HepG2 (cell line): Measurements from ENCODE around the gene ABCG2. TPM values are rescaled to one million over a fixed set of nuclear protein-coding genes. Genes with fewer than 3 reads are reported as not detected.

Experiments used
- ATAC-seq: fragments of 200-7000 bp; cut with Tn5 transposase; 3 replicates; pipeline ENCODE4 v1.9.1; 2020; ENCODE audit warnings: mild to moderate bottlenecking, moderate library complexity
- BruUV-seq: library from RNA; stranded (reverse); fragments of 400-500 nt; replicated peaks from 2 replicates; lab custom pipeline; 2021; lab: Mats Ljungman, UMichigan
- CTCF ChIA-PET: fragments of 300-600 bp; formaldehyde crosslinking; extraction: SDS; loops from one replicate; lab custom pipeline; 2021; ENCODE audit warnings: low total read pairs, inconsistent platforms, low intra/inter-chr PET ratio; lab: Yijun Ruan, JAX
- POLR2A ChIA-PET: fragments of 350-600 bp; sonication (Branson Sonifier 250); formaldehyde crosslinking; loops from one replicate; lab custom pipeline; 2020; ENCODE audit warnings: antibody characterized with exemption, inconsistent platforms; lab: Yijun Ruan, JAX
- DNase-seq: peaks from one replicate; pipeline ENCODE4 v3.0.0-alpha.2; 2015; ENCODE audit warnings: low spot score
- FAIRE-seq: peaks from 3 replicates; lab custom pipeline; 2011; peaks lifted over from hg19 to GRCh38; lab: Jason Lieb, UNC
- H2AFZ ChIP-seq: one replicate; pipeline ENCODE4 v1.6.1; 2011; ENCODE audit warnings: low read length, inconsistent platforms
- H3K27ac ChIP-seq: fragments of 300-600 bp; 3 replicates; pipeline ENCODE4 v1.8.0; 2011; ENCODE audit warnings: mixed run types, mild to moderate bottlenecking, mixed read lengths, low read length, inconsistent platforms; ENCODE audit not compliant: insufficient read depth; ENCODE audit errors: extremely low read length
- H3K27me3 ChIP-seq, 2 experiments: fragments of 200-600 bp in 1 of 2; 2 replicates in 1 of 2; 3 replicates in 1 of 2; pipeline versions ENCODE4 v1.6.0 to v1.8.0; 2011; ENCODE audit warnings: low read length in 2 of 2, mild to moderate bottlenecking in 2 of 2, moderate library complexity in 2 of 2, inconsistent platforms in 1 of 2; ENCODE audit not compliant: insufficient read depth in 2 of 2, control insufficient read depth in 1 of 2
- H3K36me3 ChIP-seq, 2 experiments: fragments of 200-600 bp in 1 of 2; replicated peaks in 1 of 2; 2 replicates in 1 of 2; 3 replicates in 1 of 2; pipeline versions ENCODE4 v1.5.1 to v1.8.0; 2011; ENCODE audit warnings: low read length in 2 of 2, inconsistent platforms in 1 of 2; ENCODE audit not compliant: insufficient read depth in 2 of 2, control insufficient read depth in 1 of 2
- H3K4me1 ChIP-seq: 2 replicates; pipeline ENCODE4 v1.5.1; 2012; ENCODE audit warnings: low read length, inconsistent platforms; ENCODE audit not compliant: insufficient read depth
- H3K4me2 ChIP-seq: 2 replicates; pipeline ENCODE4 v1.6.0; 2011; ENCODE audit warnings: low read depth, low read length, inconsistent platforms
- H3K4me3 ChIP-seq, 3 experiments: fragments of 200-600 bp in 1 of 3; sonication (generic), shearing (Covaris generic) in 1 of 3; replicated peaks in 1 of 3; 2 replicates each; pipeline ENCODE4 v1.5.1; 2011 to 2016; ENCODE audit warnings: low read length in 3 of 3, inconsistent platforms in 2 of 3, low read depth in 2 of 3, mild to moderate bottlenecking in 2 of 3, control low read depth in 1 of 3, mixed read lengths in 1 of 3; ENCODE audit not compliant: insufficient read depth in 1 of 3
- H3K79me2 ChIP-seq: one replicate; pipeline ENCODE4 v1.6.1; 2011; ENCODE audit warnings: low read length, inconsistent platforms; ENCODE audit not compliant: insufficient read depth
- H3K9ac ChIP-seq: 2 replicates; pipeline ENCODE4 v1.6.0; 2011; ENCODE audit warnings: mild to moderate bottlenecking, low read depth, low read length, inconsistent platforms; ENCODE audit not compliant: insufficient read depth
- H3K9me3 ChIP-seq: 2 replicates; pipeline ENCODE4 v1.5.1; 2012; ENCODE audit warnings: mild to moderate bottlenecking, low read length
- H4K20me1 ChIP-seq: 2 replicates; pipeline ENCODE4 v1.6.0; 2011; ENCODE audit warnings: inconsistent platforms, mild to moderate bottlenecking, low read length, moderate library complexity; ENCODE audit not compliant: insufficient read depth
- CENPX ChIP-seq: sonication (generic); formaldehyde crosslinking; IDR thresholded peaks from 2 replicates; pipeline ENCODE4 v1.9.0; 2021; ENCODE audit warnings: mild to moderate bottlenecking, missing genetic modification reagents, moderate library complexity
- FOXA1 ChIP-seq, 2 experiments: fragments of 450-650 bp in 1 of 2; sonication (generic) in 1 of 2; formaldehyde crosslinking in 1 of 2; IDR thresholded peaks; 2 replicates each; pipeline versions ENCODE4 v1.4.0 to v1.6.1; 2016 to 2020; ENCODE audit warnings: missing genetic modification reagents in 1 of 2
- GABPA ChIP-seq, 2 experiments: IDR thresholded peaks; 2 replicates each; pipeline ENCODE4 v1.6.1; 2011 to 2016; ENCODE audit warnings: low read depth in 2 of 2, low read length in 1 of 2, missing biosample characterization in 1 of 2, missing genetic modification characterization in 1 of 2
- KDM1A ChIP-seq: IDR thresholded peaks from 2 replicates; pipeline ENCODE4 v1.6.1; 2016; ENCODE audit warnings: missing compliant biosample characterization
- MTF2 ChIP-seq: sonication (generic); formaldehyde crosslinking; IDR thresholded peaks from 2 replicates; pipeline ENCODE4 v1.5.0; 2020; ENCODE audit warnings: missing genetic modification reagents, borderline replicate concordance
- RBAK ChIP-seq: sonication (generic); formaldehyde crosslinking; IDR thresholded peaks from 2 replicates; pipeline ENCODE4 v1.5.1; 2020; ENCODE audit warnings: mild to moderate bottlenecking, missing genetic modification reagents
- SETDB1 ChIP-seq: sonication (generic); formaldehyde crosslinking; IDR thresholded peaks from 2 replicates; pipeline ENCODE4 v1.5.1; 2020; ENCODE audit warnings: missing genetic modification reagents, mild to moderate bottlenecking, borderline replicate concordance
- SOX6 ChIP-seq, 2 experiments: fragments of 450-650 bp in 1 of 2; sonication (generic) in 1 of 2; formaldehyde crosslinking in 1 of 2; IDR thresholded peaks; 2 replicates each; pipeline versions ENCODE4 v1.4.0 to v1.6.1; 2017 to 2020; ENCODE audit warnings: antibody characterized with exemption in 1 of 2, mild to moderate bottlenecking in 1 of 2, missing genetic modification reagents in 1 of 2
- ZMYM4 ChIP-seq: sonication (generic); formaldehyde crosslinking; IDR thresholded peaks from 2 replicates; pipeline ENCODE4 v1.8.1; 2023; ENCODE audit warnings: mild to moderate bottlenecking, missing genetic modification reagents
- ZNF253 ChIP-seq: sonication (generic); formaldehyde crosslinking; IDR thresholded peaks from 2 replicates; pipeline ENCODE4 v1.8.0; 2022; ENCODE audit warnings: mild to moderate bottlenecking, missing genetic modification reagents, borderline replicate concordance
- ZNF296 ChIP-seq: sonication (generic); formaldehyde crosslinking; conservative IDR thresholded peaks from 2 replicates; pipeline ENCODE4 v1.5.0; 2020; ENCODE audit warnings: mild to moderate bottlenecking, missing genetic modification reagents
- ZNF639 ChIP-seq: conservative IDR thresholded peaks from 2 replicates; pipeline ENCODE4 v1.6.1; 2018; ENCODE audit warnings: missing genetic modification reagents
- ZNF7 ChIP-seq: IDR thresholded peaks from 2 replicates; pipeline ENCODE4 v1.6.1; 2016; ENCODE audit warnings: missing biosample characterization, missing genetic modification reagents
- ZNF766 ChIP-seq: sonication (generic); formaldehyde crosslinking; IDR thresholded peaks from 2 replicates; pipeline ENCODE4 v1.5.0; 2020; ENCODE audit warnings: missing genetic modification reagents, borderline replicate concordance
- ZNF772 ChIP-seq: sonication (generic); formaldehyde crosslinking; IDR thresholded peaks from 2 replicates; pipeline ENCODE4 v1.5.0; 2020; ENCODE audit warnings: mild to moderate bottlenecking, missing genetic modification reagents
- WGBS: methylation state at CpG from one replicate; pipeline ENCODE4 v1.1.6; 2017; ENCODE audit warnings: low lambda C conversion rate; 5-methylcytosine and 5-hydroxymethylcytosine counted together
- in situ Hi-C: cut with HindIII; loops from 2 replicates; pipeline ENCODE4 v1.10.0; 2017; ENCODE audit warnings: low pct_unique_long_range_greater_than_20kb; ENCODE audit not compliant: extremely low pct_ligation_motif_present
- intact Hi-C: fragments of 100-400 bp; cut with micrococcal nuclease; formaldehyde crosslinking; loops from one replicate; pipeline ENCODE4 v1.10.0; 2022; ENCODE audit not compliant: unreplicated experiment
- polyA plus RNA-seq, 8 experiments: library from polyadenylated mRNA; depleted of rRNA in 3 of 8; stranded (reverse) in 7 of 8; unstranded in 1 of 8; fragments of >200 nt; fragmentation: Illumina TruSeq in 4 of 8; extraction: Trizol in 4 of 8; gene quantifications; 2 replicates each; pipeline versions ENCODE4 v1.2.1 to v1.2.3, GENCODE V29; 2011 to 2016; ENCODE audit warnings: low read depth in 4 of 8, missing spikeins in 1 of 8, mixed read lengths in 1 of 8; ENCODE audit not compliant: insufficient read depth in 1 of 8
- total RNA-seq, 5 experiments: library from RNA; depleted of rRNA; stranded (reverse); fragments of >200 nt; fragmentation: Illumina TruSeq; extraction: Trizol; gene quantifications; 2 replicates each; pipeline ENCODE4 v1.2.3, GENCODE V29; 2016; ENCODE audit warnings: low read depth in 1 of 5
- TF ChIP-seq, protein P1 (sequence below): sonication (generic); formaldehyde crosslinking; IDR thresholded peaks from 2 replicates; pipeline ENCODE4 v1.4.0; 2020; ENCODE audit warnings: missing genetic modification reagents

The ABCG2 gene
- total and polyA plus RNA-seq, 2 of the 13 experiments (the other 11 are each of a cell fraction or from before 2014, with no cell fraction given): 10.0 to 15.7 TPM

DNA sequence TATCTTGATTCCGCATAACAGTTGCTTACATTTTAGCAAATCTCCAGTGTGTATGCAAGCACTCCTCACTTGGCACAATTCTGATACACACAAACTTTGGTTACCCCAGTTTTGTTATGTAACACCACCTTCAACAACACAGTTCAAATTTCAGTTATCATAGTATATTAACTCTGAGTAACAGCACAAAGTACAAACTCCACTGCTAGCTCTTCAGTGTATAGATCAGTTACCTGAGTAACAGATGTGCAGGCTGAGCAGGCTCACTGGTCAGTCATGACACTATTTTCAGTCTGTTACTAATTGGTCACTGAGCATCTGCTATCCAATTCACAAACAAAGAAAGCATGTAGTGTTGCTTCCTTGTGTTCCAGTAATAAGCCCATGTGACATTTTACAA, 95.6 kb downstream of the ABCG2 start (continued):
- peak; percentile 34; the same call in 1 of the 2 replicates for TF ChIP-seq ZMYM4 (CRISPR knock-in tag)
- TF ChIP-seq ZNF7 (CRISPR knock-in tag): peak; percentile 92
- no peak for TF ChIP-seq GABPA (IDR thresholded peaks at IDR 0.05; ENCODE audit: low read depth, low read length)
- TF ChIP-seq GABPA (CRISPR knock-in tag; IDR thresholded peaks at IDR 0.05; ENCODE audit: low read depth): no peak
- TF ChIP-seq ZNF772: no peak
- TF ChIP-seq SOX6 (IDR thresholded peaks at IDR 0.05): no peak
- peak; percentile 43; the same call in 1 of the 2 replicates for TF ChIP-seq SOX6 (CRISPR knock-in tag; IDR thresholded peaks at IDR 0.05)

DNA sequence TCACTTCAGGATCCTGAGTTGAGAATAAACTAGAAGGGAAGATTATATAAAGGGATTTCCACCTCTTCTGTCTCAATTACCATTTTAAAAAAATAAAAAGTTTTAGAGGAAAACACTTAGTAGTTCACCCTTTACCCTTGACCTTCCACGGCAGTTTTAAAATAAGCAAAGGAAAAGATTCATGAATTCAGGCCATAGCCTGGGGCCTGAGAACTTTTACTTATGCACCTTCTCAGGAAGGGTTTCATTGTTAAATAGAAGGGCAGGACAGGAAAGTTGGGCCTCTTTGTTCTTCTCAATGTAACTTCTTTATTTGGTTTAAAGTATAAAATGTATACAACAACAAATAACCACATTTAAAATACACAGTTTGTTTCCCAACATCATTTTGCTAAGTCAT, 96.1 kb downstream of the ABCG2 start:
- peaks cover 26% of the 10 kb centered on the region for H3K4me1 ChIP-seq
- no peak for DNase-seq
- WGBS: 92% methylated on average over 1 of the region's 1 CpG
- CTCF ChIA-PET: interaction anchor here (1.2 kb wide), 1 partner anchor 144 kb away, joined by 3 read pairs; no protein-coding TSS in a partner anchor
- in situ Hi-C loops: no loop called here
- no peaks in the 10 kb centered on the region for H3K79me2 ChIP-seq
- no peak overlapping the region for H3K27ac ChIP-seq
- H3K27me3 ChIP-seq: no peaks in the 10 kb centered on the region
- no peak for TF ChIP-seq ZNF766 (CRISPR knock-in tag)
- no peak for TF ChIP-seq KDM1A (CRISPR knock-in tag)
- TF ChIP-seq CENPX (CRISPR knock-in tag): no peak
- TF ChIP-seq ZNF296 (CRISPR knock-in tag): no peak
- TF ChIP-seq SETDB1 (CRISPR knock-in tag): no peak
- no peak for TF ChIP-seq RBAK (CRISPR knock-in tag)
- no peak for TF ChIP-seq ZNF639
- TF ChIP-seq, protein P1, sequence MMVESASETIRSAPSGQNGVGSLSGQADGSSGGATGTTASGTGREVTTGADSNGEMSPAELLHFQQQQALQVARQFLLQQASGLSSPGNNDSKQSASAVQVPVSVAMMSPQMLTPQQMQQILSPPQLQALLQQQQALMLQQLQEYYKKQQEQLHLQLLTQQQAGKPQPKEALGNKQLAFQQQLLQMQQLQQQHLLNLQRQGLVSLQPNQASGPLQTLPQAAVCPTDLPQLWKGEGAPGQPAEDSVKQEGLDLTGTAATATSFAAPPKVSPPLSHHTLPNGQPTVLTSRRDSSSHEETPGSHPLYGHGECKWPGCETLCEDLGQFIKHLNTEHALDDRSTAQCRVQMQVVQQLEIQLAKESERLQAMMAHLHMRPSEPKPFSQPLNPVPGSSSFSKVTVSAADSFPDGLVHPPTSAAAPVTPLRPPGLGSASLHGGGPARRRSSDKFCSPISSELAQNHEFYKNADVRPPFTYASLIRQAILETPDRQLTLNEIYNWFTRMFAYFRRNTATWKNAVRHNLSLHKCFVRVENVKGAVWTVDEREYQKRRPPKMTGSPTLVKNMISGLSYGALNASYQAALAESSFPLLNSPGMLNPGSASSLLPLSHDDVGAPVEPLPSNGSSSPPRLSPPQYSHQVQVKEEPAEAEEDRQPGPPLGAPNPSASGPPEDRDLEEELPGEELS: no peak
- TF ChIP-seq FOXA1 (IDR thresholded peaks at IDR 0.05): no peak
- no peak for TF ChIP-seq FOXA1 (CRISPR knock-in tag; IDR thresholded peaks at IDR 0.05)
- TF ChIP-seq MTF2 (CRISPR knock-in tag): no peak
- TF ChIP-seq ZNF253 (CRISPR knock-in tag): no peak
- H3K4me3 ChIP-seq: no peak overlapping the region
- no peak for ATAC-seq
- FAIRE-seq: no peak
- H3K9ac ChIP-seq: no peak overlapping the region
- intact Hi-C loops: loop anchor here (5.0 kb wide), 1 partner anchor 45 kb away; no protein-coding TSS in a partner anchor
- no peak overlapping the region for H2AFZ ChIP-seq
- no peaks in the 10 kb centered on the region for H4K20me1 ChIP-seq
- H3K9me3 ChIP-seq: no peaks in the 10 kb centered on the region
- peaks cover 1 to 9% of the 10 kb centered on the region in 2 experiments; a peak in 2 of 5 replicates for H3K36me3 ChIP-seq
- H3K4me2 ChIP-seq: no peak overlapping the region
- no TSS peak for BruUV-seq
- POLR2A ChIA-PET: interaction anchor here (0.6 kb wide), 1 partner anchor 45 kb away, joined by 3 read pairs; no protein-coding TSS in a partner anchor
